ENCODE data around the gene DHX30.
A peak's percentile ranks its signal among the peaks of the same experiment; 100 is the strongest.
"Not testable (repeated sequence)": the region's sequence is repeated elsewhere in the genome, so short reads cannot be mapped to it uniquely, and the experiment has no call there.

DHX30 gene

GRCh38 chr3:47877719-47878118 is 74.8 kb downstream of the DHX30 start:
- H3K36me3 Mint-ChIP-seq = peaks cover 53% of the 10 kb centered on the region
- DNase-seq (ENCODE audit: low spot score in 2 of 2) (no peak), ATAC-seq (no peak)
- no peak overlapping the region for H3K4me3 Mint-ChIP-seq
- peak overlapping the region; percentile 60 for H3K27ac Mint-ChIP-seq
- H3K9me3 Mint-ChIP-seq = no peaks in the 10 kb centered on the region
- H3K4me1 Mint-ChIP-seq = peaks cover 10% of the 10 kb centered on the region

DNA sequence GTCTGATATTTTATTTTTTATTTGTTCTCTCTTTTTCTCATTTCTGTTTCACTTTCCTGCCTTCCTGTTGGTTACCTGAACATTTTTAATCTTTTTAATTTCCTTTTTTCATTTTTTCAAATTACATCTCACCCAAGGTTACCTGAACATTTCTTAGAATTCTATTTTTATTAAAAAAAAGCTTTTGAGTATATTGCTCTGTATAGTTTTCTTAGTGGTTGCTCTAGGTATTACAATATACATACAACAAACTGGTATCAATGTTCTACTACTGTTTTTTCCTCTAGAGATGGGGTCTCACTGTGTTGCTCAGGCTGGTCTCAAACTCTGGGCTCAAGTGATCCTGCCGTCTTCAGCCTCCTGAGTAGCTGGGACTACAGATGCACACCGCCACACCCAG is 79.4 kb downstream of the DHX30 start:
- peaks cover 46% of the 10 kb centered on the region for H3K36me3 Mint-ChIP-seq
- no peak overlapping the region for H3K4me3 Mint-ChIP-seq
- H3K27ac Mint-ChIP-seq = no peak overlapping the region

DNA sequence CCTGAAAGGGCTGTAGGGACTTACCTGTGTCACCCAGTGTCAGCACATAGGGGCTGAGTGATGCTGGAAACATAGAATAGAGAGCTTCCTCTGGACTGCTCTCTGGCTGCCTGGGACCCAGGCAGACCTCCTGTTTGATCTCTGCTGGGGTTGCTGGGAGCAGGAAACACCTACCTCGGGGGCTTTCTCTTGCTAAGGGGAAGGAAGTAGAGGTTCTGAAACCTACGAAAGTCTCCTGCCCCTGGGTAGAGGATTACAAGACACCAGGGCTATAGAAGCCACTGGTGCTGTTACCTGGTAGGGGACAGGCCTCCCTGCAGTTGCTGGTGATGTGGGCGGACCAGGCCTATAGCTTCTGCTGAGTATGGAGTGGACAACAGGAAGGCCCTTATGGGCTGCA is 81.7 kb downstream of the DHX30 start:
- H3K36me3 Mint-ChIP-seq = peaks cover 55% of the 10 kb centered on the region

More for the DNA sequence above, 79.4 kb downstream of the DHX30 start:
- ATAC-seq = no peak
- no peak for DNase-seq (ENCODE audit: low spot score in 2 of 2)
- no peaks in the 10 kb centered on the region for H3K9me3 Mint-ChIP-seq
- H3K4me1 Mint-ChIP-seq = peaks cover 7% of the 10 kb centered on the region

GRCh38 chr3:47885168-47885567 is 82.2 kb downstream of the DHX30 start:
- ATAC-seq = no peak
- Mint-ChIP-seq H3K9me3 (no peaks in the 10 kb centered on the region), H3K27ac (peak overlapping the region; percentile 60)

More for the DNA sequence above, 81.7 kb downstream of the DHX30 start:
- DNase-seq (ENCODE audit: low spot score in 2 of 2) (no peak), ATAC-seq (no peak)
- no peaks in the 10 kb centered on the region for H3K4me1 Mint-ChIP-seq
- H3K4me3 Mint-ChIP-seq = no peak overlapping the region
- H3K27ac Mint-ChIP-seq = peak overlapping the region; percentile 60
- no peaks in the 10 kb centered on the region for H3K9me3 Mint-ChIP-seq

GRCh38 chr3:47887991-47888390 is 85.1 kb downstream of the DHX30 start:
- H3K9me3 Mint-ChIP-seq; H3K4me3 Mint-ChIP-seq; ATAC-seq; DNase-seq (ENCODE audit: low spot score in 2 of 2); H3K4me1 Mint-ChIP-seq: not testable (repeated sequence)
- Mint-ChIP-seq H3K36me3 (peaks cover 78% of the 10 kb centered on the region), H3K27ac (peak overlapping the region; percentile 40)

More at GRCh38 chr3:47885168-47885567, 82.2 kb downstream of the DHX30 start:
- no peak overlapping the region for H3K4me3 Mint-ChIP-seq
- H3K36me3 Mint-ChIP-seq = peaks cover 61% of the 10 kb centered on the region
- H3K4me1 Mint-ChIP-seq = no peaks in the 10 kb centered on the region
- no peak for DNase-seq (ENCODE audit: low spot score in 2 of 2)

DNA sequence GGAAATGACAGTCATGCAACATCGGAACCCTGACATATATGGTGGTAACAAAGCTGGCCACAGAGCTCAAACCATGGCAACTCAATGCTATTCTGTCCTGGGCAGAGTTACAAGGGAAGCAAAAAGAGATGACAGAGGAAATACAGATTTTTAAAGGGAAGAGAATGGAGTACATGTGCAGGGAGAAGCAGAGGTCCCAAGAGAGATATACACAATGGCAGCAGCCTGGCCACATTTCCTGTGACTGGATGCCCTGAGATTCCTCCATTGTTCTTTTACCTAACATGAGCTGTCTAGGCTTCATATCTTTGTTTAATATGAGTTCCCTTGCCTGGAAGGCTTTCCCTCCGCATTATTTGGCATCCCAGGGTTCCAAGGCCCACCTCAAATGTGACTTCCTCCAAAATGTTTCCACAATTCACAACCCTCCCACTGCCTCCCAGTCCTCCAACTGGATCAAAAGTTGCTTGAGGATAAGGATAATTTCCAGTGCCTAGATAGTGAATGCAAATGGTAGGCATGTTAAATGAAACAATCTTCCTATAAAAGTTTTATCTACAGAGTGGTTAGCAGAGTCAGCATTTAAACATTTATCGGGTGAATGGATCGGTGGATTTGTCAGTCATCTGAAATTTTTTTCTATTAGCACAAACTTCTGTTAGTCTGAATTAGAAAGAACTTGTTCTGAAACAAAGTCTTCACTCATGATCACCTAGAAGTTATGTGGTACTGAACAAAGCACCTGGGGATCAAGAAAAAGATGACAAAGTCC is 86.2 kb downstream of the DHX30 start:
- DNase-seq (ENCODE audit: low spot score in 2 of 2) (no peak), ATAC-seq (no peak)
- Mint-ChIP-seq H3K27ac (peak overlapping the region; percentile 40), H3K9me3 (no peaks in the 10 kb centered on the region), H3K36me3 (peaks cover 78% of the 10 kb centered on the region), H3K4me1 (peaks cover 5% of the 10 kb centered on the region), H3K4me3 (no peak overlapping the region)

GRCh38 chr3:47890126-47890827 is 87.3 kb downstream of the DHX30 start:
- DNase-seq (ENCODE audit: low spot score in 2 of 2) (no peak), ATAC-seq (no peak)
- Mint-ChIP-seq H3K4me1 (peaks cover 5% of the 10 kb centered on the region), H3K27ac (peak overlapping the region; percentile 11), H3K4me3 (no peak overlapping the region), H3K9me3 (no peaks in the 10 kb centered on the region), H3K36me3 (peaks cover 71% of the 10 kb centered on the region)

DNA sequence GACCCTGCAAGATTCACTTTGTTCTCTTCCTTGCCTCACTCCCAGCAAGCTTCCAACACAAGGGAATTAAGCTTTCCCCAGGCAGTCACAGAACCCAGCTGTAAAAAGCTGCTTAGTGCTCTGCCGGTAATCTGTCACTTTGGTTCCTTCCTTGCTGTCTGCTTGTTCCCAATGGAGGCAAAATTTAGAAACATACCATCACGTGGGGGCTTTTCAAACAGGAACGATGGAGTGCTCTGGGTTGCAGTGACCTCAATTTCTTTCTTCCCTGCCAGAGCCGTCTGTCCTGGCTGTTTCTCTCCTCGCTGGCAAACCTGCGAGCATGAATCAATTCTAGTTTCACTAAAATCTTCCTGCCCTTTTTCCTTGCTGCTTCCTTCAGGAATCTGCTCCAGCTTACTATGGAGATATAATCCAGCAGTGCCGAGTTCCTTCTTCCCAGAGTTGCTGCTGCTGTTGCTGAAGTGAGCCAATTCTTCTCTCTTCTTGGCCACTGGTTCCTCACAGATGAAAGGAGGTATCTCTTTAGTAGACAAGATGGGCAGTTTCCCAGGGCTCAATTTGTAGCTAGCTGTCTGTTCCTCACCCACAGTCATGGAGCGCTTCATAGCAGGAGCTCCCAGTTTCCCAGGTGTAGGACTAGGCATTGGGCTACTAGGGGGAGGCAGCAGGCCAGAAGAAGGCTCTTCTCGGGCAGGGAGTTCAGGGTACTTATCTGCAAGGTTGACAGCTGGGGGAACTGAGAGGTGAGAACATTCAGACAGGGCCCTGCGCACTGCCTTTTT is 88.1 kb downstream of the DHX30 start:
- Mint-ChIP-seq H3K27ac (peak overlapping the region; percentile 67), H3K4me1 (peaks cover 5% of the 10 kb centered on the region), H3K9me3 (no peaks in the 10 kb centered on the region), H3K36me3 (peaks cover 64% of the 10 kb centered on the region), H3K4me3 (no peak overlapping the region)
- no peak for ATAC-seq
- no peak for DNase-seq (ENCODE audit: low spot score in 2 of 2)

GRCh38 chr3:47891613-47892005 is 88.7 kb downstream of the DHX30 start:
- no peak overlapping the region for H3K4me3 Mint-ChIP-seq
- H3K36me3 Mint-ChIP-seq = peaks cover 63% of the 10 kb centered on the region
- no peaks in the 10 kb centered on the region for H3K9me3 Mint-ChIP-seq
- no peak for ATAC-seq
- DNase-seq (ENCODE audit: low spot score in 2 of 2) = no peak
- H3K27ac Mint-ChIP-seq = peak overlapping the region; percentile 67
- H3K4me1 Mint-ChIP-seq = peaks cover 5% of the 10 kb centered on the region

- Mint-ChIP-seq H3K27ac (no peak overlapping the region), H3K36me3 (peaks cover 68% of the 10 kb centered on the region)
Observed at GRCh38 chr3:47892286-47893040, 89.5 kb downstream of the DHX30 start.

GRCh38 chr3:47895241-47895640 is 92.3 kb downstream of the DHX30 start:
- no peak for ATAC-seq
- Mint-ChIP-seq H3K27ac (no peak overlapping the region), H3K9me3 (no peaks in the 10 kb centered on the region), H3K4me3 (no peak overlapping the region), H3K4me1 (peaks cover 5% of the 10 kb centered on the region), H3K36me3 (peaks cover 49% of the 10 kb centered on the region)
- DNase-seq (ENCODE audit: low spot score in 2 of 2) = no peak

More at GRCh38 chr3:47892286-47893040, 89.5 kb downstream of the DHX30 start:
- Mint-ChIP-seq H3K4me3 (no peak overlapping the region), H3K9me3 (no peaks in the 10 kb centered on the region), H3K4me1 (peaks cover 5% of the 10 kb centered on the region)
- ATAC-seq (no peak), DNase-seq (ENCODE audit: low spot score in 2 of 2) (no peak)

- peaks cover 37% of the 10 kb centered on the region for H3K36me3 Mint-ChIP-seq
- no peak overlapping the region for H3K4me3 Mint-ChIP-seq
- DNase-seq (ENCODE audit: low spot score in 2 of 2) = no peak
- H3K9me3 Mint-ChIP-seq = no peaks in the 10 kb centered on the region
- H3K4me1 Mint-ChIP-seq = peaks cover 5% of the 10 kb centered on the region
- no peak overlapping the region for H3K27ac Mint-ChIP-seq
- ATAC-seq = no peak
Observed at GRCh38 chr3:47896736-47897135, 93.8 kb downstream of the DHX30 start.

- H3K9me3 Mint-ChIP-seq = no peaks in the 10 kb centered on the region
- H3K36me3 Mint-ChIP-seq = peaks cover 37% of the 10 kb centered on the region
- H3K27ac Mint-ChIP-seq = no peak overlapping the region
- H3K4me3 Mint-ChIP-seq = no peak overlapping the region
- no peaks in the 10 kb centered on the region for H3K4me1 Mint-ChIP-seq
- DNase-seq (ENCODE audit: low spot score in 2 of 2) (no peak), ATAC-seq (no peak)
Observed at GRCh38 chr3:47897954-47898353, 95.0 kb downstream of the DHX30 start.

- no peak for DNase-seq (ENCODE audit: low spot score in 2 of 2)
Observed at GRCh38 chr3:47899495-47900108, 96.7 kb downstream of the DHX30 start.

More at GRCh38 chr3:47899495-47900108, 96.7 kb downstream of the DHX30 start:
- peaks cover 38% of the 10 kb centered on the region for H3K36me3 Mint-ChIP-seq
- no peak overlapping the region for H3K27ac Mint-ChIP-seq
- no peak overlapping the region for H3K4me3 Mint-ChIP-seq
- H3K4me1 Mint-ChIP-seq = no peaks in the 10 kb centered on the region
- H3K9me3 Mint-ChIP-seq = no peaks in the 10 kb centered on the region
- ATAC-seq = no peak

Data from stimulated activated effector memory CD8-positive, alpha-beta T cell treated with anti-CD3 and anti-CD28 coated beads, Interleukin-12 subunit alpha, Interleukin-12 subunit beta, amount 100 ng/mL, for 72 hours (primary cell).